K562 (cell line): ENCODE measurements around the gene INHBE. TPM values are rescaled to one million over a fixed set of nuclear protein-coding genes. Genes with fewer than 3 reads are reported as not detected.
"Not testable (repeated sequence)": the region's sequence is repeated elsewhere in the genome, so short reads cannot be mapped to it uniquely, and the experiment has no call there.

ENCODE experiments used
- ATAC-seq: fragments of 200-7000 bp; cut with Tn5 transposase; 3 replicates; pipeline ENCODE4 v1.9.1; 2020; ENCODE audit warnings: moderate library complexity
- BruUV-seq: library from RNA; stranded (reverse); fragments of 400-500 nt; replicated peaks from 2 replicates; lab custom pipeline; 2021; lab: Mats Ljungman, UMichigan
- CTCF ChIA-PET: fragments of 300-600 bp; formaldehyde crosslinking; extraction: SDS; loops from one replicate; lab custom pipeline; 2021; ENCODE audit warnings: low intra/inter-chr PET ratio; lab: Yijun Ruan, JAX
- POLR2A ChIA-PET: fragments of 300-600, 350-650 bp; sonication (Branson Sonifier 250); formaldehyde crosslinking; extraction: SDS; loops from one replicate; lab custom pipeline; 2021; ENCODE audit warnings: antibody characterized with exemption, inconsistent platforms; lab: Yijun Ruan, JAX
- DNase-seq, 4 experiments: peaks; one replicate each; pipeline versions ENCODE4 v3.0.0 to v3.0.0-alpha.2; 2011 to 2018; ENCODE audit warnings: low spot score in 3 of 4, mixed read lengths in 3 of 4; ENCODE audit errors: extremely low read depth in 1 of 4
- FAIRE-seq: peaks from 2 replicates; lab custom pipeline; 2011; peaks lifted over from hg19 to GRCh38; lab: Jason Lieb, UNC
- H2AFZ ChIP-seq: 2 replicates; pipeline ENCODE4 v1.6.0; 2011; ENCODE audit warnings: low read depth, low read length, control low read depth, inconsistent platforms
- H3K27ac ChIP-seq: fragments of 200-600 bp; 3 replicates; pipeline ENCODE4 v1.8.0; 2011; ENCODE audit warnings: low read depth, mild to moderate bottlenecking, control low read depth, inconsistent platforms, low read length, moderate library complexity, mixed read lengths; ENCODE audit errors: extremely low read depth
- H3K27me3 ChIP-seq, 2 experiments: fragments of 300-600 bp in 1 of 2; 2 replicates in 1 of 2; 3 replicates in 1 of 2; pipeline versions ENCODE4 v1.6.0 to v1.8.0; 2011; ENCODE audit warnings: inconsistent platforms in 2 of 2, low read length in 2 of 2, mild to moderate bottlenecking in 1 of 2, mixed read lengths in 1 of 2, moderate library complexity in 1 of 2; ENCODE audit not compliant: control insufficient read depth in 2 of 2, insufficient read depth in 2 of 2
- H3K36me3 ChIP-seq: fragments of 300-600 bp; 3 replicates; pipeline ENCODE4 v1.8.0; 2011; ENCODE audit warnings: mild to moderate bottlenecking, low read length, inconsistent platforms; ENCODE audit not compliant: control insufficient read depth, insufficient read depth
- H3K4me1 ChIP-seq, 2 experiments: fragments of 200-600 bp in 1 of 2; replicated peaks in 1 of 2; 2 replicates in 1 of 2; 3 replicates in 1 of 2; pipeline versions ENCODE4 v1.5.1 to v1.8.0; 2011; ENCODE audit warnings: inconsistent platforms in 2 of 2, low read length in 2 of 2, mild to moderate bottlenecking in 1 of 2, mixed read lengths in 1 of 2, moderate library complexity in 1 of 2; ENCODE audit not compliant: control insufficient read depth in 2 of 2, insufficient read depth in 2 of 2
- H3K4me2 ChIP-seq: 2 replicates; pipeline ENCODE4 v1.6.1; 2011; ENCODE audit warnings: low read length, control low read depth, inconsistent platforms, mixed read lengths; ENCODE audit not compliant: insufficient read depth
- H3K4me3 ChIP-seq: fragments of 200-600 bp; sonication (generic), shearing (Covaris generic); 2 replicates; pipeline ENCODE4 v1.5.1; 2016; ENCODE audit warnings: control low read depth, inconsistent platforms
- H3K79me2 ChIP-seq: fragments of 200-600 bp; 3 replicates; pipeline ENCODE4 v1.8.0; 2011; ENCODE audit warnings: low read length, inconsistent platforms; ENCODE audit not compliant: control insufficient read depth, insufficient read depth
- H3K9ac ChIP-seq, 2 experiments: 2 replicates each; pipeline versions ENCODE4 v1.6.0 to v1.6.1; 2011; ENCODE audit warnings: low read depth in 2 of 2, low read length in 2 of 2, control low read depth in 1 of 2, inconsistent platforms in 1 of 2, mild to moderate bottlenecking in 1 of 2, mixed read lengths in 1 of 2; ENCODE audit not compliant: insufficient read depth in 1 of 2
- H3K9me1 ChIP-seq: one replicate; pipeline ENCODE4 v1.6.0; 2011; ENCODE audit warnings: inconsistent platforms, mild to moderate bottlenecking, low read length, moderate library complexity; ENCODE audit not compliant: control insufficient read depth, insufficient read depth
- H3K9me3 ChIP-seq: replicated peaks from 2 replicates; pipeline ENCODE4 v1.5.1; 2011; ENCODE audit warnings: low read depth, low read length, inconsistent platforms; ENCODE audit not compliant: control insufficient read depth, insufficient read depth
- H4K20me1 ChIP-seq: replicated peaks from 2 replicates; pipeline ENCODE4 v1.6.1; 2011; ENCODE audit warnings: low read length, inconsistent platforms, mixed read lengths; ENCODE audit not compliant: control insufficient read depth, insufficient read depth
- KDM1A ChIP-seq, 2 experiments: fragments of 450-650 bp; IDR thresholded peaks; 2 replicates each; pipeline ENCODE4 v1.6.1; 2016; ENCODE audit warnings: mild to moderate bottlenecking in 2 of 2
- RBFOX2 ChIP-seq: fragments of 200-400 bp; formaldehyde crosslinking; IDR thresholded peaks from 2 replicates; pipeline ENCODE4 v1.6.1; 2017; ENCODE audit warnings: low read depth, mild to moderate bottlenecking, low read length, moderate library complexity
- RBM25 ChIP-seq: fragments of 200-400 bp; formaldehyde crosslinking; IDR thresholded peaks from 2 replicates; pipeline ENCODE4 v1.6.1; 2018; ENCODE audit warnings: low read length, low read depth, moderate library complexity; ENCODE audit not compliant: severe bottlenecking
- ZNF121 ChIP-seq: sonication (generic); formaldehyde crosslinking; conservative IDR thresholded peaks from 2 replicates; pipeline ENCODE4 v1.8.0; 2022; ENCODE audit warnings: missing genetic modification reagents
- WGBS: fragments of 100-300 bp; shearing (Covaris generic); methylation state at CpG from one replicate; pipeline ENCODE4 v1.1.6; 2016; ENCODE audit warnings: low coverage, mixed read lengths; ENCODE audit not compliant: insufficient coverage; ENCODE audit errors: missing lambda C conversion rate; 5-methylcytosine and 5-hydroxymethylcytosine counted together
- in situ Hi-C: fragments of 300-500 bp; cut with MboI; formaldehyde crosslinking; loops from 4 replicates; pipeline ENCODE4 v1.15.0; 2018; ENCODE audit warnings: inconsistent platforms, mixed read lengths
- intact Hi-C: fragments of 100-400 bp; cut with micrococcal nuclease; formaldehyde crosslinking; loops from 2 replicates; pipeline ENCODE4 v1.14.2; 2022
- polyA plus RNA-seq, 8 experiments: library from polyadenylated mRNA; depleted of rRNA in 4 of 8; stranded (reverse) in 5 of 8; unstranded in 3 of 8; fragments of >200 nt; fragmentation: Nextera tagmentation in 2 of 8; fragmentation: Illumina TruSeq in 1 of 8; extraction: Ambion mirVana in 2 of 8; extraction: Trizol in 1 of 8; gene quantifications; 2 replicates each; pipeline versions ENCODE4 v1.2.1 to v1.2.3, GENCODE V29; 2011 to 2014; ENCODE audit warnings: inconsistent platforms in 1 of 8, missing spikeins in 1 of 8
- total RNA-seq, 7 experiments: library from RNA; depleted of rRNA in 6 of 7; stranded (reverse); fragments of >200 nt in 6 of 7; fragmentation: Illumina TruSeq in 2 of 7; extraction: Trizol in 2 of 7; gene quantifications; 2 replicates each; pipeline versions ENCODE4 v1.2.1 to v1.2.3, GENCODE V29; 2011 to 2021; ENCODE audit warnings: low replicate concordance in 1 of 7
- TF ChIP-seq, protein P1 (sequence below): fragments of 450-650 bp; formaldehyde crosslinking; IDR thresholded peaks from 2 replicates; pipeline ENCODE4 v1.4.0; 2020; ENCODE audit warnings: mild to moderate bottlenecking, moderate library complexity

Gene INHBE
- total and polyA plus RNA-seq, 9 of the 15 experiments (the other 6 are each of a cell fraction or from before 2014, with no cell fraction given) = 0.94 to 9.9 (median 7.3) TPM

DNA sequence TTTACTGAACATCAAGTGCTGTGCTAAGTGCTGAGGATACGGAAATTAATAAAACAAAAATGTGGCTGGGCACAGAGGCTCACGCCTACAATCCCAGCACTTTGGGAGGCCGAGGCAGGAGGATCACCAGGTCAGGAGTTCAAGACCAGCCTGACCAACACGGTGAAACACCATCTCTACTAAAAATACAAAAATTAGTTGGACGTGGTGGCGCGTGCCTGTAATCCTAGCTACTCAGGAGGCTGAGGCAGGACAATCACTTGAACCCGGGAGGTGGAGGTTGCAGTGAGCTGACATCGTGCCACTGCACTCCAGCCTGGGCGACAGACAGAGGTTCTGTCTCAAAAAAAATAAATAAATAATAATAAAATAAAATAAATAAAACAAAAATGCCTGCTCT, 28.2 kb upstream of the INHBE start:
- H3K9ac ChIP-seq, H3K9me3 ChIP-seq, DNase-seq, ATAC-seq, H2AFZ ChIP-seq, H3K4me3 ChIP-seq, H3K36me3 ChIP-seq, in situ Hi-C loops, BruUV-seq, H4K20me1 ChIP-seq, H3K27me3 ChIP-seq, CTCF ChIA-PET, H3K9me1 ChIP-seq, FAIRE-seq, H3K4me2 ChIP-seq, H3K27ac ChIP-seq, intact Hi-C loops: not testable (repeated sequence)
- 94% methylated on average over 10 of the region's 10 CpGs for WGBS
- Histone ChIP-seq H3K79me2 (peaks cover 32% of the 10 kb centered on the region), H3K4me1 (peaks cover 10 to 11% of the 10 kb centered on the region in 2 experiments; a peak in 2 of 5 replicates)
- POLR2A ChIA-PET = interaction anchor here (3.1 kb wide), 1 partner anchor 9 kb away, joined by 9 read pairs; no protein-coding TSS in a partner anchor

DNA sequence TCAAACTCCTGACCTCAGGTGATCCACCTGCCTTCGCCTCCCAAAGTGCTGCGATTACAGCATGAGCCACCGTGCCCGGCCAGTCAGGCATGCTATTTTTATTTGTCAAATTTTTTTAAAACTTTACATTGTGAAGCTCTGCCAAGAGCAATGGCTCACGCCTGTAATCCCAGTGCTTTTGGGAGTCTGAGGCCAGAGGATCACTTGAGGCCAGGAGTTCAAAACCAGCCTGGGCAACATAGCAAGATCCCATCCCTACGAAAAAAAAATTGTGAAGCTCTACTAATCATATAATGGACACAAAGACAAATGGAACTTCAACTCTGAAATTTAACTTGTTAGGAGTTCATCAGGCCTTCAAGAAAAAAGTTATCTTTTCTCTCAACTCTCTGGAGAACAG, 26.1 kb upstream of the INHBE start:
- H3K9me1 ChIP-seq = no peaks in the 10 kb centered on the region
- no TSS peak for BruUV-seq
- TF ChIP-seq KDM1A (IDR thresholded peaks at IDR 0.05) (peak; percentile 35 to 39; a peak in 3 of 4 replicates), RBFOX2 (0 out of 2 replicates have a peak, but pooled peaks have one; percentile 3), RBM25 (peak; percentile 70), ZNF121 (CRISPR knock-in tag) (peak; percentile 97)
- TF ChIP-seq, protein P1, sequence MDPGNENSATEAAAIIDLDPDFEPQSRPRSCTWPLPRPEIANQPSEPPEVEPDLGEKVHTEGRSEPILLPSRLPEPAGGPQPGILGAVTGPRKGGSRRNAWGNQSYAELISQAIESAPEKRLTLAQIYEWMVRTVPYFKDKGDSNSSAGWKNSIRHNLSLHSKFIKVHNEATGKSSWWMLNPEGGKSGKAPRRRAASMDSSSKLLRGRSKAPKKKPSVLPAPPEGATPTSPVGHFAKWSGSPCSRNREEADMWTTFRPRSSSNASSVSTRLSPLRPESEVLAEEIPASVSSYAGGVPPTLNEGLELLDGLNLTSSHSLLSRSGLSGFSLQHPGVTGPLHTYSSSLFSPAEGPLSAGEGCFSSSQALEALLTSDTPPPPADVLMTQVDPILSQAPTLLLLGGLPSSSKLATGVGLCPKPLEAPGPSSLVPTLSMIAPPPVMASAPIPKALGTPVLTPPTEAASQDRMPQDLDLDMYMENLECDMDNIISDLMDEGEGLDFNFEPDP = no peak
- intact Hi-C loops (no loop called here), in situ Hi-C loops (no loop called here)
- H3K4me3 ChIP-seq = peak overlapping the region; percentile 59; the same call in 1 of the 2 replicates
- ChIA-PET CTCF (no interaction called here), POLR2A (interaction anchor here (0.6 to 3.1 kb wide), 4 partner anchors 10 to 288 kb away, joined by 3 to 9 read pairs (median 3); no protein-coding TSS in a partner anchor)
- H3K36me3 ChIP-seq = no peaks in the 10 kb centered on the region
- H3K9me3 ChIP-seq = no peaks in the 10 kb centered on the region
- peaks cover 32% of the 10 kb centered on the region for H3K79me2 ChIP-seq
- WGBS = 91% methylated on average over 5 of the region's 6 CpGs
- no peak for ATAC-seq
- peak overlapping the region; percentile 59 to 93 for H3K9ac ChIP-seq
- no peak for FAIRE-seq
- peak overlapping the region; percentile 94; the same call in 1 of the 2 replicates for H3K4me2 ChIP-seq
- H4K20me1 ChIP-seq = no peaks in the 10 kb centered on the region
- peaks cover 11 to 12% of the 10 kb centered on the region in 2 experiments; a peak in 2 of 5 replicates for H3K4me1 ChIP-seq
- no peak overlapping the region for H2AFZ ChIP-seq
- no peaks in the 10 kb centered on the region for H3K27me3 ChIP-seq
- DNase-seq = no peak
- H3K27ac ChIP-seq = peak overlapping the region; percentile 98; the same call in 2 of the 3 replicates
